ENCODE results near the gene PRMT7.

- TF ChIP-seq POLR2AphosphoS5 (IDR thresholded peaks at IDR 0.05) (no peak), POLR2A (IDR thresholded peaks at IDR 0.05) (no peak)
These were observed 85.7 kb downstream of the PRMT7 start for GRCh38 chr16:68396481-68396880.

Measured in upper lobe of left lung (tissue), 4 donors.